GM19455 (cell line): ENCODE data around the gene FBXO31.
"Not testable (repeated sequence)": the region's sequence is repeated elsewhere in the genome, so short reads cannot be mapped to it uniquely, and the experiment has no call there.

Experiments used
- ATAC-seq: cut with Tn5 transposase; IDR thresholded peaks from one replicate; pipeline ENCODE4 v1.9.1; 2021; ENCODE audit not compliant: unreplicated experiment

FBXO31 gene

DNA sequence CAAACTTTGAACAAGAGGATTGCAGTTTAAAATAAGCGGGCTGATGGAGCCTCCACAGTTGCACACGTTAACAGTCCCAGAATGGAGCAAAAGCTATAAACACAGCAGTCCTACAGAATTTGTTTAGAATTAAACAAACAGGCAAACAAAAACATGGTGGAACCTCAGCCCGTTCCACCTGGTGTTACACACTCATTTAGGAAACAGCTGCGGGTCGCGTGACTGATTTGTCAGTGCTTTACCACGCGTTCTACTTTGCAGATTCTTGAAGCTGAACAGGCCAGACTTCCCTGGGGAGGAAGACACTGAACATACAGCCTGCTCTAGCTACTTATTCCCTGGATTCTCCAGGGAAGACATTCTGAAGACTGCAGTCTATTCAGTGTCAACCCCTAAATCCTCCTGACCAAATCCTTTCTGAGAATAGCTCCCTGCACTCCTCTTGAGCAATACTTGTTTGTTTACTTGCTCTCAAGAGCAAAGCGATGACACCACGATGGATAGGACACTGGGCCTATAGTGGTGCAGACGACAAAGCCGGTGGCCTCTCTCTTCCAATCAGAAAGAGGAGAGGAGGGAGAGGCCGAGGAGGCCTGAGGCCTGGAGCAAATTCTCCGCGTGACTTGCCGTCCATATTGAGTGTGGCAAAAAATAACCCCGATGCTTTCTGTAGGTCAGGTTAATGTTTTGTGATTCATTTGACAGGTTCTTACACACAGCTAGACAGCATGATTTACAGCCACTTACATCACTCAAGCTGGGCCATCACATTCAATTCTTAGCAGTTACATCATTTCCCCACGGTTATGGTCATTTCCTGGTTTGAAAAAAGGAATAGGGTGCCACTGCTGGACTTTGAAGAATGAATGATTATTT, 4.6 kb upstream of the FBXO31 start:
- ATAC-seq = peak; percentile 53

DNA sequence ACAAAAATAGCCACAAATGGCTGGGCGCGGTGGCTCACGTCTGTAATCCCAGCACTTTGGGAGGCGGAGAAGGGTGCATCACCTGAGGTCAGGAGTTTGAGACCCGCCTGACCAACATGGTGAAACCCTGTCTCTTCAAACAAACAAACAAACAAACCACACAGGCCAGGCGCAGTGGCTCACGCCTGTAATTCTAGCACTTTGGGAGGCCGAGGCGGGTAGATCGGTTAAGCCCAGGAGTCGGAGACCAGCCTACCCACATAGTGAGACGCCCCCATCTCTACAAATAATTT, 1.2 kb upstream of the FBXO31 start:
- not testable (repeated sequence) for ATAC-seq

DNA sequence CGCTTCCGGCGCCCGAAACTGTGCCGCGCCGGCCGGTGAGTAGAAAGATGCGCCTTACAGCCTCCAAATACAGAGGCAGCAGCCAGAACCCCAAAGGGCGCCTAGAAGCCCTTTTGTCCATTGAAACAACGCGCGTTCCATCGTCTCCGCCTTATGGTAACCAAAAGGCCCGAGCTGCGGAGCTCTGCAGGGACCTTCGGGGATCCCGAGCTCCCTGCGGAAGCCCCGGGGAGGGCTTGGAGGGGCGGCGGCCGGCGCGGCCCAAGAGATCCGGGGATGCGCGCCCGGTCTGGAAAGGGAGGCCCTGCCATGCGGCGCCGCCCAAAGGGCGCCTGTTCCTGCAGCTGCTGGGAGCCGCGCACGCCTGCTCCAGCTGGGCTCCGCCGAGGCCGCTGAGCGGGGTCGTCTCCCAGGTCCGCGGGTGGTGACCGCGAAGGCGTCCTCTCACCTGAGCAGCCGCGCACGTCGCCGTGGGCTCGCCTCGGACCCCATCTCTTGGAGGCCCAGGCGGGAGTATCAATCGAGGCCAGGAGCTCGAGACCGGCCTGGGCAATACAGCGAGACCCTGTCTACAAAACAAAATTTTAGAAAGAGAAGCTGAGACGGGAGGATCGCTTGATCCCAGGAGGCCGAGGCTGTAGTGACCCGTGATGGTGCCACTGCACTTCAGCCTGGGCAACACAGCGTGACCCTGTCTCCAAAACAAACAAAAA, 742 bp upstream of the FBXO31 start:
- ATAC-seq = peak; percentile 22

DNA sequence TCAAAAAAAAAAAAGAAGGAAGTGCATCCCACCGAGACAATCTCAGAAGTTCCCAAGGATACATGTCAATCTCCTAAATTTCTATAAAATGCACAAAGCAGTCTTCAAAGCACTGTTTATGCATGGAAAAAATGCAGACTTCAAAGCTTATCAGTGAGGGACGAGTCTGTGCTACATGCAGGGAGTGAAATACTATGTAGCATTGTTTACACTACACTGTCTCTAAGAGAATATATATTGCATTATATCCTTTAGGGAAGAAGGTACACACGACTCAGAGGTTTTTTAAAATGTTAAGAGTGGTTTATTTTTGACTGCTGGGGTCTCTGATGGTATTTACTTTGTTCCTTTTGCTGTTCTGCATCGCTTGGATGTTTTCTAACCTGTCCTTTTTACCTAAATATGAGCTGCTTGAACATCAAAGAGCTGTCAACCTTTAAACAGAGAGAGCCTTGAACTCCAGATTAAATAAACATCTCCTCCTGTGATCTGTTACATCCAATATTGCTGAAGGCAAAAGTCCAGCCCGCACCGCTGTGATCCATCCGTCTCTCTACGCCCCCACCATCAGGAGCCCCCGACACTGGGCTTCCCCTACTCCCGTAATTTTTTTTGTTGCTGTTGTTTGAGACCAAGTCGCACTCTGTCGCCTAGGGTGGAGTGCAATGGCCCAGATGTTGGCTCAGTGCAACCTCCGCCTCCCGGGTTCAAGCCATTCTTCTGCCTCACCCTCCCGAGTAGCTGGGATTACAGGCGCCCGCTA, 1.4 kb downstream of the FBXO31 start:
- no peak for ATAC-seq

DNA sequence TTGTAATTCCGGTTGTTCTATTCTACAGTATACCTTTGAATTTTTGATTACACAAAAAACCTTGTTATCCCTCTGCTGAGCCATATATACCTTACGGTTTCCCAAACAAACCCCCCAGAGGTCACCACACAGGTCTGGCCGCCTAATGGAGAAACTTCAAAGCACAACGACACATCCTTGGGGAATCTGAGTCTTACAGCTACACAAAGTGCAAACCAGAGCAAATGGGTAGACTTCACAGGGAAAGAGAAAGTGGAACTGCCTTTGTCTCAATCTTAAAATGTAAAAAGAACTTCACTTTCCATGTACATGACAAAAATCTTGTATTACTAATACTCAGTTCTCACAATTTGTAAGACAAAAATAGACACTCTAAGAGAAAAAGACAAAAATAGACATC, 2.7 kb downstream of the FBXO31 start:
- no peak for ATAC-seq

DNA sequence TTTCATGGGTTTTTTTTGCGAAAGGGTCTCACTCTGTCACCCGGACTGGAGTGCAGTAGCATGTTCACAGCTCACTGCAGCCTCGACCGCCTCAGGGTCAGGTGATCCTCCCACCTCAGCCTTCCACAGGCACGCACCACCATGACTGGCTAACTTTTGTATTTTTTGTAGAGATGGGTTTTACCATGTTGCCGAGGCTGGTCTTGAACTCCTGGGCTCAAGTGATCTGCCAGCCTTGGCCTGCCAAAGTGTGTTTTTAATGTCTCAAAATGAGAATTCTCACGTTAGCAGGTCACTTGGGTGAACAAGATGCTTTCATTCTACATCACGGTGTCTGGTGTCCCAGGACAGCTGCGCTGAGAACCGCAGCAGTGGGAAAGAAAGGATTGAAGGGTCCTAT, 3.2 kb downstream of the FBXO31 start:
- no peak for ATAC-seq

DNA sequence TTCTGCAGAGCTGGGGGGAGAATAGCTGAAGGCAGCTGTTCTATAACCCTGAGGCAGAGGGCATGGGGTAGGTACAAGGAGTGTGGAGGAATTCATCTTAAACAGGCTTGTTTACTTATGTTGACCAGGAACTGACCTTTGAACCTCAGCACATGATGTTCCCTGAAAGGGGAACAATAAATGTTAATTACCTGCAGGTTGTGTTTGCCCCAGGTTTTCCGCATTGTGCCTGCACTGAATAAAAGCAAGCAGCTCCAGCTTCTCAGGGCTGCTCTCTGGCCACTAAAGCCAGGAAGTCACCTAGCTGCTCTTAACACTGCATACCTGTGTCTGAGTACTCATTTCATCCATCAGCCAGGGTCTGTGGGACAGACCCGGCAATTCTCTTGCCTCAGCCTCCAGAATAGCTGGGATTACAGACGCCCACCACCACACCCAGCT, 4.2 kb downstream of the FBXO31 start:
- not testable (repeated sequence) for ATAC-seq

DNA sequence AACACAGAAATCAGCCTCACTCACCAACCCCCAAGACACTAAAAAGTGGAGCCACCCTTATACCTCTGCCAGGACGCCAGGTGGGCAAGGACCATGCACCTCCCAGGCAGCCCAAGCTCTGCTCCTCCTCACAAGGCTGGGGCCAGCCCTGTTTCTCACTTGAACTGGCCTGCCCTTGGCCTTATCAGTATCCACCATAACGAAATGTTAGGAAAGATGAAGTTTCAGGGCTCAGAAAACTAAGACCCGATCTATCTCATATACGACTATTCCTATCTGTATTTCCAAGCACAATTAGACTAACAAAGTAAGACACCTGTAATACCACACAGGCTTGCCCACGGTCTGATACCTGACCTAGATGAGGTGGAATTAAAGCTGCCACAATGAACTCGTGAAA, 6.9 kb downstream of the FBXO31 start:
- ATAC-seq = no peak

DNA sequence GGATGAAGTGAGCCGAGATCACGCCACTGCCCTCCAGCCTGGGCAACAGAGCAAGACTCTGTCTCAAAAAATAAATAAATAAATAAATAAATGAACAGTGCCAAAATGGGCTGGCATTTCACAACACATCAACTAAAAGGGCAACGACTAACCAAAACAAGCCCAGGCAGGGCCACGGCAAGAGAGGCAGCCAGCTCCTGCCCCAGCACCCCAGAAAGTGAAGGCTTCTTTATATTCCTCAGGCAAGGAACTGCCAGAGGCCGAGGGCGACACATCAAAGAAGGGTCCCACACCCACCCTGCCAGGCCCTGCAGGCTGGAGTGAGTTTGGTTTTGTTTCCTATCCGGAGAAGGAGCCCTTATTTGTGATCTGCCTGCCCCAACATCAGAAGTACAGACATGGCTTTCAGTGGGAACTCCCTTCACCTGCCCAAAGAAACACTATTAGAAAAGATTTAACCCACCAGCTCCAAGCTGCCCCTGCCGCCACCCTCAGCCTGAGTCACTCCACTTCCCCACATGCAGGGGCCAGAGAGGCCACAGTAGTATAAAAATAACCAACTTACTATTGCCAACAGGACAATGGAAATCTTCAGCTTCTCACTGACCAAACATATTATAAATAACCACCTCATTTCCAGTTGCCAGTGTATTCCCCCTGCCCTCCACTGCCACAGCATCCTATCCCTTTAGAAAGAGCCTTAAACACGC, 8.0 kb downstream of the FBXO31 start:
- ATAC-seq = no peak

DNA sequence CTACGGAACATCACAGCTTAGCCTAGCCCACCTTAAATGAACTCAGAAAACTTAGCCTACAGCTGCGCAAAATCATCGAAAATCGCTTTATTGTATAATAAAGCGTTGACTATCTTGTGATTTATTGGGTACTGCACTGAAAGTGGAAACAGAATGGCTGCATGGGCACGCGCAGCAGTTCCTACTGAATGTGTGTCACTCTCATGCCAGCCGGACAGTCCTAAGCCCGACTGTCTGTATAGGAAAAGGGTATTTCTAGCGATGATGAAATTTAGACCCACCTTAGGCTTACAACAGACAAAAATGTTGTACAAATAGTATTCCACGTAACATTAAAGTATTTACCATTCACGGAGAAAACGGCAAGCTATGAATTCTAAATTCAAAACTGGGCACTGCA, 9.3 kb downstream of the FBXO31 start:
- no peak for ATAC-seq

DNA sequence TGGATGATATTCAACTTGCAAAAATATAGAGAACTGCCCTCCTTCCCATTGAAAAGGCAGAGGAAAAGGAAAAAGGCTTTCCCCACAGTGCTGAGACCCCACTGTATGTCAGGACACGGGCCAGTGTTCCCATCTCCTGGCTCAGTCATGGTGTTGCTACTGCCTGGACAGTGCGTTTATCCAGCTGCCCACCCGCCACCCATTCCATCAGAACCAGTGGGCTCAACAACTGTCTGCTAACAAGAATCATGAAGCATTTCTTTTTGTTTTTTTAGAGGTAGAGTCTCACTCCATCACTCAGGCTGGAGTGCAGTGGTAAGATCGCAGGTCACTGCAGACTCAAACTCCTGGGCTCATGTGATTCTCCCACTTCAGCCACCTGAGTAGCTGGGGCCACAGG, 11.3 kb downstream of the FBXO31 start:
- no peak for ATAC-seq

DNA sequence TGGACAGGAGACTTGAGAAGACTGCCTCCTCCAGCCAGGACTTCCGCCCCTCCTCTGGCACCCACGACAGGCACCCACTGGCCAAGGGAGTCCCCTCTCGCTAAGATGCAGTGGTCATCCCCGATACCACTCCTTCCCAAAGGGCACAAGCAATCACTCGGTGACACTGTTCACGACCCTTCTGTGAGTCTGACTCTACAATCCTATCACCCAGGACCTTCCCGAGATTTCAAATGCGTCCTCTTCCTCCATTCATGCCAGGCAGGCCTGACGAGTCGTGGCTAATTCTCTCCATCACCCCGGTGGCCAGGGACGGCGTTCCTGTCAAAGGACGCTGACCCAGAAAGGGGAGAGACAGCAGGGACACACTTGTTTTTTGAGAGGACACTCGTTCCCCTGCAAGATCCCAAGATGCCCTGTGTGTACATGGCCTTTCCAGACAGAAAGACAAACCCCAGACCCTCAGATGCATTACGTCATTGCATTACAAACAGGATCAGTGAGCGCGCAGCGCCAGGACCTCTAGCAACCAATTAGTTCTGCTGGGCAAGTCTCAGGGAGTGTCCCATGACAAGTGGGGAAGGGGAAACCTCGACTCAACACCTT, 12.2 kb downstream of the FBXO31 start:
- ATAC-seq = no peak

DNA sequence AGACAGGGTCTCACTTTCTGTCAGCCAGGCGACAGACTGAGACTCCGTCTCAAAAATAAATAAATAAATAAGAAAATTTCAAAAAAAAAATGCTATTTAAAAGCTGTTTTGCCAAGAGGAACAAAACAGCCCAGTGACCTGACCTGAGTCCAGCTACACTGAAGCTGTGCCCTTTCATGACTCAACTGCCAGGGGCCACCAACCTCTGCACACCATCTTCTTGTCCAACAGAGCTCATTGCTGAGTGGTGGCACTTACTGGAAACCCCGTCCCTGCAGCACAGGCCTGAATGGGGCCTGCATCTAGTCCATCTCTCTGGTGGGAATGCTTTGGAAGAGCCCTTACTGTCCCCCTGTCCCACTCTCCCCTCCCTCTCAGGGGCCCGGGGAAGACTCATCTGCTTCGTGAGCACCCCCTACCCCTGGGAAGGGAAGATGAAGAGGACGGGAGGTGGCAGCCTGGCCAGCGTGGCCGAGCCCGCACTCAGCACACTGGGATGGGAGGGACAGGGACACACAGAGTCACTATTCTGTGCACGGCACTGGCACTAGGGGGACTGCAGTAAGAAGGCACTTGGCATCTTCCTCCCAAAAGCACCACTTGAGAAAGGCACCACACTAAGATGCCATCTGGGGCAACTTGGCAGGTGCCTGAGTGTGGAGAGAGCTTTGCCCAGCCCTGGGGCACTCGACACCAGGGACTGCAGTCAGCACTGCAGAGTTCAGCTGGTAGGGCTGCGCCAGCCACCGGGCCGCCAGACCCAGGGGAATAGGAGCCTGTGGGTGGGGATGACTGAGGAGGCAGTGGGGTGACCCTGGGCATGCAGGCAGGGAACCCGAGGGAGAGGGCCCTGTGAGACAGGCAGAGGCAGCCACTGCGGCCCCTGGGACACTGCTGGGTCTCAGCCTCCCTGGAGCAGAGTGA, 13.5 kb downstream of the FBXO31 start:
- no peak for ATAC-seq

DNA sequence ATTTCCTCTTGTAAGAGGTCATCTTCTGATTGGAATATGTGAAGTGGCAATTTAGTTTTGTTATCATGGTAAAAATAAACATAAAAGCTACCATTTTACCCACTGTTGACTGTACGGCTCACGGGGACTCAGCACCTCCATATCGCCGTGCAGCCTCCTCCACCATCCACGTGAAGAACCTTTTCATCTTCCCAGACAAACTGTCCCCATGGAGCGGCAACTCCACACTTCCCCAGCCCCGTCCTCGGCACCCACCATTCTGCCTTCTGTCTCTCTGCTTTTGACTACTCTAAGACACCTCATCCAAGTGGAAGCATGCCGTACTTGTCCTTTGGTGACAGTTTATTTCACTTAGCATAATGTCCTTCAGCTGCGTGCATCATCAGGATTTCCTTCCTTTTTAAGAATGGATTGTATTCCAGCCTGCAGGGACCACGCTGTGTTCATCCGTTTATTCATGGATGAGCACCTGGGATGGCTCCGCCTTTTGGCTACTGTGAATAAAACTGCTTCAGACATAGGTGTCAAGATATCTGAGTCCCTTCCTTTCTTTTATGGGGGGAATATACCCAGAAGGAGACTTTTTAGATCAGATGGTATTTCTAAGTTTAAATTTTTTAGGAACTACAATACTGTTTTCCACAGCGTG, 14.3 kb downstream of the FBXO31 start:
- no peak for ATAC-seq

DNA sequence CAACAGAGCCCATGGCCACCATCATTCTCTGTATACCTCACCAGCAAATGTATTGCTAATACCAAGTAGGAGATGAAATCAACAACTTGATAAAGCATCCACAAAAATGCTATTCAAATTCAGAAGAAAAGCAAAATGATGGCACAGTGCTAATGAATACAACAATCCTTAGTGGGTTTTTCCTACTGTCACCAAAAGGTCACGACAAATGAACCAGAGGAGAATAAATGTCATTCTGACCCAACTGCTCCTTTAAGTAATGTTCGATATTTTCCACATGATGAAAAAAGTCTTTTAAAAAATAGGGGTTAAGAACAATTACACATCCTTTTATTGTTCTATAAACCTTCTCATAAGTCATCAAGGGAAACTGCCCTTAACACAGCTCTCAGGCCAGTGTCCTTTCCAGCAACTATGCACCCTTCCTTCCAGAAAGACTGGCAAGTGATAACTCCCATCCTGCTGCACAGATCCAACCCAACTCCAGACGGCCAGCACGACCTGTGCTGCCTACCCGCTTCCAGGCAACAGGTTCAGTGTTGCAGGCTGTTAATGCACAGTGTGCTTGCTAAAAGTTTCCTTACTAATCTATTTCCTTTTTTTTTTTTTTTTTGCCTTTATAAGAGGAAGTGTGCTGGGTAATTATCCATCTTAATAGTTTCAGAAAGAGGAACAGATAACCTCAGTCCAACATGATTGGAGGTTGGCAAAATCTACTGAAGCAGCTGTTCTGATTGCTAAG, 15.4 kb downstream of the FBXO31 start:
- ATAC-seq = no peak

DNA sequence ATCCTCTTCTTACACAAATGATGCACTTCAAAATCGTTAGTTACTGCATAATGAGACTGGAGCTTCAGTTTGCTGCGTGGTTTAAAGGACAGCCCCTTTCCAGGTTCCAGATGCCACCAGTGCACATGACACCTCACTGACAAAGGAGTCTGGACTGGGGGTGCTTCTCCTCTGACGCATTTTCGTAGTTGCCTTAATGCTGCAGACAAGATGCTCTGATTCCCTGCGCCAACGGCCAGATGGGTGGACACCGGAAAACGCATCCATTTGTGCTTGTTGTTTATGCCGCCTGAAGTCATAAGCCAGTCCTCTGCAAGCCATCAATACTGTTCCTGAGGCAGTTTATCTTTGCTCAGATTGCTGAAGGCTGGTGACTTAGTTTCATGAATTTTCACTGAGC, 16.0 kb downstream of the FBXO31 start:
- no peak for ATAC-seq

DNA sequence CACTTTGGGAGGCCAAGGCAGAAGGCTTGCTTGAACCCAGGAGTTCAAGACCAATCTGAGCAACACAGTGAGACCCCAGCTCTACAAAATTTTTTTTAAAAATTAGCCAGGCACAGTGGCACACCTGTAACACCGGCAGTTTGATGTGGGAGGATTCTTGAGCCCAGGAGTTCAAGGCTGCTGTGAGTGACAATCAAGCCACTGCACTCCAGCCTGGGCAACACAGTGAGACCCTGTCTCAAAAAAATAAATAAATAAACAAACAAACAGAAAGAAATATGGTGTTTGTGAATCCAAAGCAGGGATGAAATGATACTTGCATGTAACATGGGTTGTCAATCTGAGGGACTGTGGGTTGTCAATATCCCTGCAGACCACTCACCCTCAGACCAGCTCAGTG, 16.6 kb downstream of the FBXO31 start:
- ATAC-seq = no peak

DNA sequence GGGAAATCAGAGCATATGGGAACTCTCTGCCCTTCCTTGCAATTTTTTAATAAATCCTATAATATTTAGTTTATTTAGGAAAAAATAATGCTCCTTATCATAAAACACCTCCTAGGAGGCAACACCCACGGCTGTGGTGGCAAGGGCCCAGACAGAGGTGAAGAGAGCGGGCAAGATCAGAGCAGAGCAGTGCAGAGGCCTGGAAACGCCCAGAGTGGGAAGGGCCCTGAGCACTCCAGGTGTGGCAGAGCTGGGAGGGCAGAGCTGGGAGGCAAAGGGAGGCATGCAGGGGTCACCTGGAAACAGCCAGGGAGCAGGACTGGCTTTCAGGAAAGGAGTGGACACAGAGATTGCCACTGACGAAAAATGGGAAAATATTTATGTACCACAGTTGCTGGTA, 17.3 kb downstream of the FBXO31 start:
- no peak for ATAC-seq
